ENCODE measurements around the gene CFH. TPM values are rescaled to one million over a fixed set of nuclear protein-coding genes. Genes with fewer than 3 reads are reported as not detected.
"Not testable (repeated sequence)": the region's sequence is repeated elsewhere in the genome, so short reads cannot be mapped to it uniquely, and the experiment has no call there.

CFH gene
- total RNA-seq, 5 donors from 2014 or later (not counting 1 experiment from before 2014, with no cell fraction given), result 2.0 to 11.8 (median 6.0) TPM

DNA sequence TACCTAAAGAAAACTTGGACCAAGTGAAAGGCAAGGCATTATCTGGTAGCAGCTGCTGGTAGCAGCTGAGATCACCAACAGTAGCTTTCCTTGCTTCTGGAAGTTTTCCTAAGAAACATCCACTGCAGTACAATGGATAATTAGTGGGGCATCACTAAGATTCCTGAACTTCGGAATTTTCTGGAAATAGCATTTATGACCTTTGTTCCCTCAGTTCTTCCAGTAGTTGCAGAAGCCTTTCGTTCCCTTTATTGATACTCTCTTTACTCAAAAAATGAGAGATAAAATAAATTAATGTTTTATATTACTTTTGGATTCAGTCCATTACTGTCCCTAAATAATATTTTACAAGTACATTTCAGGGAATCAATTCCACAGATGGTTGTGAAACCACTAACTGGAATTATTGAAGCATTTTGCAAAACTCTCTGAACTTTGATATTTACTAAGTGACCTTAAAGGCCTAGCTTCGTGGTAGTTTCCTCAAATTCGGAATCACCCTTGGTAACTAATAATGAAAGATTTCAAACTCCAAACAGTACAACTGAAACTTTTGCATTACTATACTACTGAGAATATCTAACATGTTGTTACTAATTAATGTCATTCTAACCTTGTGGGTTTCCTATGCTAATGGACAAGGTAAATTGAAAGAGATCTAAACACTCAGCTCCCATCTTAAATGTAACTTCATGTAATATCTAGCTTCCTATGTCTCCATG lies 113.3 kb downstream of the CFH start:
- H3K27me3 ChIP-seq (replicated peaks in 1 of 2; ENCODE audit: control insufficient read depth in 2 of 2, extremely low read depth in 1 of 2, insufficient read depth in 2 of 2, low read length in 1 of 2); H3K4me3 ChIP-seq (ENCODE audit: control insufficient read depth in 1 of 2, extremely low read depth in 1 of 2, low read length in 1 of 2); H3K36me3 ChIP-seq (ENCODE audit: control insufficient read depth in 2 of 2, extremely low read depth in 1 of 2, insufficient read depth in 1 of 2, low read length in 1 of 2); H3K36me3 Mint-ChIP-seq; H3K4me3 Mint-ChIP-seq; H3K4me1 Mint-ChIP-seq; H3K9me3 Mint-ChIP-seq; H3K9me3 ChIP-seq; POLR2A ChIA-PET; H3K27ac ChIP-seq (ENCODE audit: low read length); H3K4me1 ChIP-seq (ENCODE audit: control insufficient read depth in 1 of 2, extremely low read depth in 1 of 2, insufficient read depth in 2 of 2, low read length in 2 of 2); ATAC-seq (replicated peaks in 1 of 4); H3K27me3 Mint-ChIP-seq; H3K27ac Mint-ChIP-seq; CTCF ChIA-PET; DNase-seq: not testable (repeated sequence)
- WGBS (ENCODE audit: insufficient coverage), result no CpG with 5 or more reads among the region's 4 CpGs

DNA sequence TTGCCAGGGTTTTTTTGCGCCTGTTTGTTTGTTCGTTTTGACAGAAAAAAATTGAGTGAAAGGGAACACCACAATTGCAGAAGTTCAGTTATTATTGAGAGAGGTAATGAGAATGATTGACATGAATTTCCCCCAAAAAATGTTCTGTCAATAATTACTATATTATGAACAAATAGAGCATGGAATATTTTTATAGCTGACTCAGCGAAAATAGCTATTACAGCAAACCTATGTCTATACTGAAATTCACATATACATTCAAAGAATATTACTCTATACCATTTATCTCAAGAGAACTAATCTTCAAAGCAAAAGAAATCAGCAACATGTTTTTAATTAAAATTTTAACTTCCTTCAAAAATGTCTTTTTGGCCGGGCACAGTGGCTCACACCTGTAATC lies 118.0 kb downstream of the CFH start:
- H3K9me3 Mint-ChIP-seq; H3K9me3 ChIP-seq; H3K36me3 ChIP-seq (ENCODE audit: control insufficient read depth in 2 of 2, extremely low read depth in 1 of 2, insufficient read depth in 1 of 2, low read length in 1 of 2); H3K27ac Mint-ChIP-seq; H3K27ac ChIP-seq (ENCODE audit: low read length); H3K36me3 Mint-ChIP-seq; H3K4me3 Mint-ChIP-seq; ATAC-seq (replicated peaks in 1 of 4); H3K4me1 Mint-ChIP-seq; DNase-seq; H3K27me3 ChIP-seq (replicated peaks in 1 of 2; ENCODE audit: control insufficient read depth in 2 of 2, extremely low read depth in 1 of 2, insufficient read depth in 2 of 2, low read length in 1 of 2); H3K4me3 ChIP-seq (ENCODE audit: control insufficient read depth in 1 of 2, extremely low read depth in 1 of 2, low read length in 1 of 2); CTCF ChIA-PET; H3K4me1 ChIP-seq (ENCODE audit: control insufficient read depth in 1 of 2, extremely low read depth in 1 of 2, insufficient read depth in 2 of 2, low read length in 2 of 2); POLR2A ChIA-PET; H3K27me3 Mint-ChIP-seq: not testable (repeated sequence)
- 88% methylated on average over 1 of the region's 4 CpGs for WGBS (ENCODE audit: insufficient coverage)

DNA sequence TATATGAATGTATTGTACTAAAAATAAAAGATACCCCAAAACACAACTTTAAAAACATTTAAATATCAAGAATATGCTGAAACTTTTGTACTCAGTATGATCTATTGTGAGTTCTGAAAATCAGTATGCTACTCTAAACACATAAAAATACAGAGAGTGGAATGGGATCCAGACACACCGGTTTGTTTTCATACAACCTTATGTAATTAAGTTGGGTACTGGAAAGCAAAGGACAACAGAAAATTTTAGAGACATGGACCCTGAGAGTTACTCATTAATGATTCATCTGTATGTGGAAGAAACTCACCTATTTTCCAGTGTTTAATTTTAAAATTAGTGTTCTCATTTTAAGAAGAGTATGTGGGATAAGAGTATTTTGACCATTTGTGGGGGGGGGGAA lies 121.9 kb downstream of the CFH start:
- WGBS (ENCODE audit: insufficient coverage), result no CpG with 5 or more reads among the region's 1 CpG
- no peaks in the 10 kb centered on the region for H3K36me3 ChIP-seq (ENCODE audit: control insufficient read depth in 2 of 2, extremely low read depth in 1 of 2, insufficient read depth in 1 of 2, low read length in 1 of 2)
- no peaks in the 10 kb centered on the region for H3K9me3 ChIP-seq
- no peaks in the 10 kb centered on the region for H3K36me3 Mint-ChIP-seq
- no peaks in the 10 kb centered on the region for H3K4me1 ChIP-seq (ENCODE audit: control insufficient read depth in 1 of 2, extremely low read depth in 1 of 2, insufficient read depth in 2 of 2, low read length in 2 of 2)
- H3K4me1 Mint-ChIP-seq, result no peaks in the 10 kb centered on the region
- ChIA-PET POLR2A (no interaction called here), CTCF (no interaction called here)
- H3K27ac ChIP-seq (ENCODE audit: low read length), result no peak overlapping the region
- no peak overlapping the region for H3K4me3 Mint-ChIP-seq
- H3K27ac Mint-ChIP-seq, result no peak overlapping the region
- DNase-seq (no peak), ATAC-seq (replicated peaks in 1 of 4) (no peak)
- H3K27me3 Mint-ChIP-seq, result no peaks in the 10 kb centered on the region
- H3K4me3 ChIP-seq (ENCODE audit: control insufficient read depth in 1 of 2, extremely low read depth in 1 of 2, low read length in 1 of 2), result no peak overlapping the region
- no peaks in the 10 kb centered on the region for H3K9me3 Mint-ChIP-seq
- H3K27me3 ChIP-seq (replicated peaks in 1 of 2; ENCODE audit: control insufficient read depth in 2 of 2, extremely low read depth in 1 of 2, insufficient read depth in 2 of 2, low read length in 1 of 2), result no peaks in the 10 kb centered on the region

DNA sequence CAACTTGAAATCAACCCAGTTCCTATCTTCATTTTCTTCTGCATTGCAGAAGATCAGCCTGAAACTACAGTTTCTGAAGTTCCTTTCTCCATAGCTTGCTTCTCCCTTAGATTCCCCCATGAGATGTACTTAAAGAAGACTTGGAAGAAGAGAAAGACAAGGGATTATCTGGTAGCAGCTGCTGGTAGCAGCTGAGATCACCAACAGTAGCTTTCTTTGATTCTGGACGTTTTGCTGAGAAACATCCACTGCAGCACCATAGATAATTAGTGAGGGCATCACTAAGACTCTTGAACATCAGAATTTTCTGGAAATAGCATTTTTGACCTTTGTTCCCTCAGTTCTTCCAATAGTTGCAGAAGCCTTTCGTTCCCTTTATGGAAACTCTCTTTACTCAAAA lies 122.3 kb downstream of the CFH start:
- Mint-ChIP-seq H3K36me3 (no peaks in the 10 kb centered on the region), H3K4me3 (no peak overlapping the region), H3K27me3 (no peaks in the 10 kb centered on the region), H3K9me3 (no peaks in the 10 kb centered on the region), H3K27ac (no peak overlapping the region), H3K4me1 (no peaks in the 10 kb centered on the region)
- Histone ChIP-seq H3K4me1 (ENCODE audit: control insufficient read depth in 1 of 2, extremely low read depth in 1 of 2, insufficient read depth in 2 of 2, low read length in 2 of 2) (no peaks in the 10 kb centered on the region), H3K9me3 (no peaks in the 10 kb centered on the region), H3K27ac (ENCODE audit: low read length) (no peak overlapping the region), H3K4me3 (ENCODE audit: control insufficient read depth in 1 of 2, extremely low read depth in 1 of 2, low read length in 1 of 2) (no peak overlapping the region), H3K27me3 (replicated peaks in 1 of 2; ENCODE audit: control insufficient read depth in 2 of 2, extremely low read depth in 1 of 2, insufficient read depth in 2 of 2, low read length in 1 of 2) (no peaks in the 10 kb centered on the region), H3K36me3 (ENCODE audit: control insufficient read depth in 2 of 2, extremely low read depth in 1 of 2, insufficient read depth in 1 of 2, low read length in 1 of 2) (no peaks in the 10 kb centered on the region)
- DNase-seq (no peak), ATAC-seq (replicated peaks in 1 of 4) (no peak)
- no CpG with 5 or more reads among the region's 2 CpGs for WGBS (ENCODE audit: insufficient coverage)
- ChIA-PET POLR2A (no interaction called here), CTCF (no interaction called here)

DNA sequence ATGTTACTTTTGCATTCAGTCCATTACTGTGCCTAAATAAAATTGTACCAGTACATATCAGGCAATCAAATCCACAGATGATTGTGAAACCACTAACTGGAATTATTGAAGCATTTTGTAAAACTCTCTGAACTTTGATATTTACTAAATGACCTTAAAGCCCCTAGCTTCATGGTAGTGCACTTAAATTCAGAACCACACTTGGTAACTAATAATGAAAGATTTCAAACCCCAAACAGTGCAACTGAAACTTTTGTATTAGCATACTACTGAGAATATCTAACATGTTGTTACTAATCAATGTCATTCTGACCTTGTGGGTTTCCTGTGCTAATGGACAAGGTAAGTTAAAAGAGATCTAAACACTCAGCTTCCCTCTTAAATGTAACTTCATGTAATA lies 122.8 kb downstream of the CFH start, which contains the start of gene CFHR3:
Gene CFHR3, plus strand, starts transcription at position 238 of the 400 bp plus-strand sequence. Its CDS starts 47 bp downstream, at position 285.
- POLR2A ChIA-PET, result no interaction called here
- Mint-ChIP-seq H3K27ac (no peak within 1 kb of the TSS), H3K36me3 (no peaks in the 10 kb centered on the region), H3K9me3 (no peaks in the 10 kb centered on the region), H3K27me3 (no peaks in the 10 kb centered on the region), H3K4me1 (no peaks in the 10 kb centered on the region), H3K4me3 (no peak within 1 kb of the TSS)
- H3K9me3 ChIP-seq, result no peaks in the 10 kb centered on the region
- DNase-seq (no peak), ATAC-seq (replicated peaks in 1 of 4) (no peak)
- no peaks in the 10 kb centered on the region for H3K36me3 ChIP-seq (ENCODE audit: control insufficient read depth in 2 of 2, extremely low read depth in 1 of 2, insufficient read depth in 1 of 2, low read length in 1 of 2)
- no peak within 1 kb of the TSS for H3K27ac ChIP-seq (ENCODE audit: low read length)
- H3K27me3 ChIP-seq (replicated peaks in 1 of 2; ENCODE audit: control insufficient read depth in 2 of 2, extremely low read depth in 1 of 2, insufficient read depth in 2 of 2, low read length in 1 of 2), result no peaks in the 10 kb centered on the region
- CTCF ChIA-PET, result no interaction called here
- H3K4me3 ChIP-seq (ENCODE audit: control insufficient read depth in 1 of 2, extremely low read depth in 1 of 2, low read length in 1 of 2), result no peak within 1 kb of the TSS
- H3K4me1 ChIP-seq (ENCODE audit: control insufficient read depth in 1 of 2, extremely low read depth in 1 of 2, insufficient read depth in 2 of 2, low read length in 2 of 2), result no peaks in the 10 kb centered on the region

DNA sequence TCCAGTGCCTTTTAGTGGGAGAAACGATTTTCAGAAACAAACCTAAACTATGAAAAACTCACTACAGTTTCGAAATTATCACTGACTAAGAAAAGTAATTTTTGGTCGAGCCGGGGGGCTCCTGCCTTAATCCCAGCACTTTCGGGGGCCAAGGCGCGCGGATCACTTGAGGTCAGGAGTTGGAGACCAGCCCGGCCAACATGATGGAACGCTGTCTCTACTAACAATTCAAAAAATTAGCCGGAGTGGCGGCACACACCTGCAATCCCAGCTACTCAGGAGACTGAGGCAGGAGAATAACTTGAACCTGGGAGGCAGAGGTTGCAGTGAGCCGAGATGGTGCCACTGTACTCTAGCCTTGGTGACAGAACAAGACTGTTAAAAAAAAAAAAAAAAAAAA lies 125.8 kb downstream of the CFH start:
- no peak overlapping the region for H3K4me3 Mint-ChIP-seq
- H3K27ac ChIP-seq (ENCODE audit: low read length), result no peak overlapping the region
- WGBS (ENCODE audit: insufficient coverage), result 94% methylated on average over 9 of the region's 13 CpGs
- ATAC-seq (replicated peaks in 1 of 4) (no peak), DNase-seq (no peak)
- no peaks in the 10 kb centered on the region for H3K4me1 ChIP-seq (ENCODE audit: control insufficient read depth in 1 of 2, extremely low read depth in 1 of 2, insufficient read depth in 2 of 2, low read length in 2 of 2)
- no peaks in the 10 kb centered on the region for H3K9me3 ChIP-seq
- H3K4me3 ChIP-seq (ENCODE audit: control insufficient read depth in 1 of 2, extremely low read depth in 1 of 2, low read length in 1 of 2), result no peak overlapping the region
- ChIA-PET POLR2A (no interaction called here), CTCF (no interaction called here)
- H3K4me1 Mint-ChIP-seq, result no peaks in the 10 kb centered on the region
- H3K27me3 ChIP-seq (replicated peaks in 1 of 2; ENCODE audit: control insufficient read depth in 2 of 2, extremely low read depth in 1 of 2, insufficient read depth in 2 of 2, low read length in 1 of 2), result no peaks in the 10 kb centered on the region
- no peaks in the 10 kb centered on the region for H3K36me3 Mint-ChIP-seq
- peaks cover 0 to 2% (median 0%) of the 10 kb centered on the region in 3 donors for H3K9me3 Mint-ChIP-seq
- H3K27me3 Mint-ChIP-seq, result no peaks in the 10 kb centered on the region
- no peak overlapping the region for H3K27ac Mint-ChIP-seq
- H3K36me3 ChIP-seq (ENCODE audit: control insufficient read depth in 2 of 2, extremely low read depth in 1 of 2, insufficient read depth in 1 of 2, low read length in 1 of 2), result no peaks in the 10 kb centered on the region

DNA sequence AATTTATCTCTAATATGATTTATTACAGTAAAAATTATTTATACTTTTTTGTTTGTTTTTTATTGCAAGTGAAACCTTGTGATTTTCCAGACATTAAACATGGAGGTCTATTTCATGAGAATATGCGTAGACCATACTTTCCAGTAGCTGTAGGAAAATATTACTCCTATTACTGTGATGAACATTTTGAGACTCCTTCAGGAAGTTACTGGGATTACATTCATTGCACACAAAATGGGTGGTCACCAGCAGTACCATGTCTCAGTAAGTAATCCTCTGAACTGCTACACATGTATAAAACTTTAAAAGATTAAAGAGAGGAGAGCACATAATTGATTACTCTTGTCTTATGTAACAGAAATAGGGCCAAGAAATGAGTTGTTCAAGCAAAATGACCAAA lies 127.2 kb downstream of the CFH start:
- Histone ChIP-seq H3K9me3 (no peaks in the 10 kb centered on the region), H3K36me3 (ENCODE audit: control insufficient read depth in 2 of 2, extremely low read depth in 1 of 2, insufficient read depth in 1 of 2, low read length in 1 of 2) (no peaks in the 10 kb centered on the region), H3K4me1 (ENCODE audit: control insufficient read depth in 1 of 2, extremely low read depth in 1 of 2, insufficient read depth in 2 of 2, low read length in 2 of 2) (no peaks in the 10 kb centered on the region), H3K27ac (ENCODE audit: low read length) (no peak overlapping the region), H3K4me3 (ENCODE audit: control insufficient read depth in 1 of 2, extremely low read depth in 1 of 2, low read length in 1 of 2) (no peak overlapping the region), H3K27me3 (replicated peaks in 1 of 2; ENCODE audit: control insufficient read depth in 2 of 2, extremely low read depth in 1 of 2, insufficient read depth in 2 of 2, low read length in 1 of 2) (no peaks in the 10 kb centered on the region)
- no peaks in the 10 kb centered on the region for H3K4me1 Mint-ChIP-seq
- ChIA-PET CTCF (no interaction called here), POLR2A (no interaction called here)
- WGBS (ENCODE audit: insufficient coverage), result no CpG with 5 or more reads among the region's 1 CpG
- no peak for ATAC-seq (replicated peaks in 1 of 4)
- no peak overlapping the region for H3K4me3 Mint-ChIP-seq
- H3K9me3 Mint-ChIP-seq, result peaks cover 0 to 7% (median 0%) of the 10 kb centered on the region in 3 donors
- no peak overlapping the region for H3K27ac Mint-ChIP-seq
- no peak for DNase-seq
- no peaks in the 10 kb centered on the region for H3K27me3 Mint-ChIP-seq
- H3K36me3 Mint-ChIP-seq, result no peaks in the 10 kb centered on the region
